ENCODE measurements around the gene LIX1L.

LIX1L gene

DNA sequence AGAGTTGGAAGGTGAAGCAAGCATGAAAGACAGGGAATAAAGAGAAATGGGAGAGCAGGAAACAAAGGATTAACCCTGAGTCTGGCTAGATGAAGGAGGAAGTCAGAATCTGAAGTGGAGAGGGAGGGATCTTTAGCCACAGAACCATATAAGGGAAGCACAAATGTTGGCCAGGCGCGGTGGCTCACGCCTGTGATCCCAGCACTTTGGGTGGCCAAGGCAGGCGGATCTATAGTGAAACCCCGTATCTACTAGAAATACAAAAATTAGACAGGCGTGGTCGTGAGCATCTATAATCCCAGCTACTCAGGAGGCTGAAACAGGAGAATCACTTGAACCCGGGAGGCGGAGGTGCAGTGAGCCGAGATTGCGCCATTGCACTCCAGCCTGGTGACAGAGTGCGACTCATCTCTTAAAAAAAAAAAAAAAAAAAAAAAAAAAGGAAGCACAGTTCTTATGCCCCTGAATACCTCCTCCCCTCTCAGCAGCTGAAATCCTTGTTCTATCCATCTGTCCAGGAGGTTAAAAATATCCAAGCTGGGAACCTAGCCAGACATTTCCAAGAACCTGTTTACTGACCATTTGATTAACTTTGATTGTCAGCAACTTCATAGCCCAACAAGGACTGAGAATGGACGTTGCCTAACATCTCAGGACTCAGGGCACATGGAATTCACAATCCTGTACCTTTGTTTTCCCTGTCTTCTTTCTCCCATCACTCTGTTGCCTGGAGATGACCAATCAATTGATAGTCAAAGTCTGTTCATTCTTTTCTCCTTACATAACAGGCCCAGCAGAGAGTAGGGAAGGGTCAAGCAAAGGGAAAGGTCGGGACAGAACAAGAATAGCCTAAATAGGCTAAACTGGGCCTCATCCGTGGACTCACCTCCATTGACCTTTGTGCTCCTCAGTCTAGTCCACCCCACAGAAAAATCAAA is 28.0 kb upstream of the LIX1L start:
- no peak for DNase-seq (ENCODE audit: low read depth in 3 of 3)

DNA sequence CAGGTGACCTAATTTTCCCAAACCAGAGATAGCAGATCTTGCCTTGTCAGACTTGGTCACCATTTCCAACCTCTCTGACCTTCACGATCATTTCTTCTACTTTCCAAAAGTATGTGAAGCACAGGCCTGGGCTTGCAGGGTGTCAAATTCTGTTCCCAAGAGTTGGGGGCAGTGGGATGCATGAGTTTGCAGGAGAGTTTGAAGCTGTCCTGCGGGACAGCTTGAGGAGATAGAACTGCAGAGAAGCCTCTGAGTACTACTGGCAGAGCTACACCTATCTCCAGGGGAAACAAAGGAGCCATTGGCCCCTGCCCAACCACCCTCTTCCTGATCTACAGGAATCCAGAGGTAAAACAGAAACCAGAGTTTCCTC is 27.3 kb upstream of the LIX1L start:
- no peak for DNase-seq (ENCODE audit: low read depth in 3 of 3)

DNA sequence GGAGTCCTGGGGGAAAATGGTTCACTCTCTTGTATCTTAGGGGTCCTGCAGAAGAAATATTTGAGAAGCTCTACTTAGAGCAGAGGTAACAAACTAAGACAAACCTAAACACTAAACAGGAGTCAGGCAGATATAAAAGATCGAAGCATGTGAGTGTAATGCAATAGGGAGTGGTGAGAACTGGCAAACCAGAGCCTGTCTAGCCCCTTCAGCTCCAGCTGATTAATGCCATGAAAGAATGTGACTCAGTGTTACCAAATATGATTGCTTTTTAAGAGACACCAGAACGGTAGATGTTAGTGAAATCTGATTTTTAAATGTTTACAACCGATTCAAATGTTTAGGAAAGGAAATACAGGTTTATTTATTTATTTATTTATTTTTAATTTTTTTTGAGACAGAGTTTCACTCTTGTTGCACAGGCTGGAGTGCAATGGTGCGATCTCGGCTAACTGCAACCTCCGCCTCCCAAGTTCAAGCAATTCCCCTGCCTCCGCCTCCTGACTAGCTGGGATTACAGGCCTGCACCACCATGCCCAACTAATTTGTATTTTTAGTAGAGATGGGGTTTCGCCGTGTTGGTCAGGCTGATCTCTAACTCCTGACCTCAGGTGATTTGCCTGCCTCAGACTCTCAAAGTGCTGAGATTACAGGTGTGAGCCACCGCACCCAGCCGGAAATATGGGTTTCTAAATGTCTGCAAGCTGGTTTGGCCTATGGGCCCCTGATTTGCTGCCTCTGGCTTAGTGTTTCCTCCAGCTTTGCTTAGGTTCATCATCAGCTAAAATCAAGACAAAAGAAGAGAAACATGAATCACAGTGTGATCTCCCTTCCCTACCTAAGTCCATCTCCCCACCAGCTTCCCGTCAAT is 26.4 kb upstream of the LIX1L start:
- no peak for DNase-seq (ENCODE audit: low read depth in 3 of 3)

DNA sequence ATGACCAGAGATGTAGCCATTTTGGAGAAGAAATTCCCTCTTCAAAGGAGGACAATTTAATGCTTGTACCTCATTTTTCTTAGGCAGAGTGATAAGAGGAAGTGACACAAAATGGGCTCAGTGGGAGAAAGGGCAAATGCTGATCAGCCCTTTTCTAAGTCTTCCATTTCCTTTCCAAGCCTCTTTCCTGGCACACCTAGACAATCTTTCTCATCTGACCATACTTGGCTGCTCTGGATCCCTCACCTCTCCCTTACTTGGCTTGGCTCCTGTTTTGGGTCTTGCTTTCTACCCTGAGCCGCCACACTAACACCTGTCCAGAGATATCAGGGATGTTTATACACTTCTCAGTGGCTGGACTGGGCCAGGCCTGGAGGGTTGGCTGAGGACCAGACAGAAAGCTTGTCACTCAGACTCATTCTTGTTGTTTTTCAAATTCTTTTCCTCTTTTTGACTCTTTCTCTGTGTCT is 25.4 kb upstream of the LIX1L start:
- DNase-seq (ENCODE audit: low read depth in 3 of 3): no peak

DNA sequence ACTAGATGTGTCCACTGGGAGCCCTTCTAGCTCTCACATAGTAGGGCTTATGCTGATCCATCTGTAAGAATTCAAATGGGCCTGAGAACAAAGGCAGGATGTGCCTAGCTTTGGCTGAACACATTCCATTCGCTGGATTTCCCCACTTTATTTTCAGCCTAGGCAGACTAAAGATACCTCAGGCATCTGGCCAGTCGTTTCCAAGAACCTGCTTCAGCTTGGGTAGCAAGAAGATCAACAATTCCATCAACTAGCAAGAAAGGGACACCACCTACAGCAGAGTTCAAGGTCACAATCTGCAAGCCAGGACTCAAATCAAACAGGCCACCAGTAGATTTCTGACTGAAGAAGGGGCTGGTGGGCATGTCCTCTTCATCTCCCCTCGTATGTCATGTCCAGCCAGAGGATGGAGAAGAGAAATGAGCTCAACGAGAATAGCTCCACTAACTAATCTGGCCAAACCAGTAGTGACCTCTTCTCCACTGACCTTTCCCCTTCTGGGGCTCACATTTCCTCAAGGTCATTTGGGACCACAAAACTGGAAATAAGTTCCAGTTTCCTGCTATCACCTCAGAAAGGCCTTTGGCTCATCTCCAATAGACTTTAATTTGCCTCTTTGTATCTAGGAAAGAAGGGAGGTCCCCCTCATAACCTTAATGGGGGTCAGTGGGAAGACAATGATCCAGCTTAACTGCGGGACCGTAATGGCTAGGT is 24.4 kb upstream of the LIX1L start:
- no peak for DNase-seq (ENCODE audit: low read depth in 3 of 3)

DNA sequence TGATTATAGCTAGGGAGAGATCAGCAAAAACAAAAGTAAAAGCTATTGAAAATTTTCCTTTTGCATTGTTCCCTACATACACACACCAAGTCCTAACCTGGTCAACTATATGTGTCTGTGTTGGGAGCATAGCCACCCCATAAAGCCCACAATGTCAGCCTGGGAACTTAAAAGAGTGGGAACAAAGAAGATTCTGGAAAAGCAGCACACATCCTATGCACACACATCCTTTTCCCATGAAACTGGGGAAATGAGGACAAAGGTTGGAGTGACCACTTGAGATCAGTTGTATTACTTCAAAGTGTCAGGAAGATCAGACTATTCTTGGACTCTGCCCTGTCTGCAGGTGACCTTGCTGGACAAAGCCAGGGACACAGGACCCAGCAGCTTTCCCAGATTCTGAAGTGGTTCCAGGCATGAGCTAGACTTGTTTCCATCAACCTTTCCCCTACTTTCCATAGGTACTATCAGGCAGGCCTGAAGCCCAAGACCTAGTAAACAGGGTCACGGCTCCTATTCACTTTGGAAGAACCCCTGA is 22.7 kb upstream of the LIX1L start:
- no peak for DNase-seq (ENCODE audit: low read depth in 3 of 3)

DNA sequence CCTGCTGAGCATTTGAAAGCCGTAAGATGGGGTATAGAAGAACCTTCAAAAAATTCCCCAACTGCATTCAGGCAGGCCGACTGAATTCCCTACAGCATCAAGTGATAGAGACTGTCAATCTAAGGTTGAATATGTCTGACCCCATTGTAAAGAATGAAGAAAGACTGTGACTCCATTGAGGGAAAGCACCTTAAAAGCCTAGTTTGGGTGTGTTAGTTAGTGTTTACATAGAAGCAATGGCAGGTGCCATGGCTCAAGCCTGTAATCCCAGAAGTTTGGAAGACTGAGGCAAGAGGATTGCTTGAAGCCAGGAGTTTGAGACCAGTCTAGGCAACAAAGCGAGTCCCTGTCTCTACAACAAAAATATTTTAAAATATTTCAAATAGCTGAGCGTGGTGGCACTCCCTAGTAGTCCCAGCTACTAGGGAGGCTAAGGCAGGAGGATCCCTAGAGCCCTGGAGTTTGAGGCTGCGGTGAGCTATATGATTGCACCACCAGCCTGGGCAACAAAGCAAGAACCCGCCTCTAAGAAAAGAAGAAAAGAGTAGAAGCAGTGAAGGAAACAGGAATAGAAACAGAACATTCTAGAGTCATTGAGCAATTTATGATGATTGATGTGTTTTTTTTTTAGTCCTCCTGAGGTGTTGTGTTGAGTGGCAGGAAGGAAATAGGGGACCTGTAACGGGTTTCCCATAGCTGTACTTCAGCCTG is 22.1 kb upstream of the LIX1L start:
- no peak for DNase-seq (ENCODE audit: low read depth in 3 of 3)

DNA sequence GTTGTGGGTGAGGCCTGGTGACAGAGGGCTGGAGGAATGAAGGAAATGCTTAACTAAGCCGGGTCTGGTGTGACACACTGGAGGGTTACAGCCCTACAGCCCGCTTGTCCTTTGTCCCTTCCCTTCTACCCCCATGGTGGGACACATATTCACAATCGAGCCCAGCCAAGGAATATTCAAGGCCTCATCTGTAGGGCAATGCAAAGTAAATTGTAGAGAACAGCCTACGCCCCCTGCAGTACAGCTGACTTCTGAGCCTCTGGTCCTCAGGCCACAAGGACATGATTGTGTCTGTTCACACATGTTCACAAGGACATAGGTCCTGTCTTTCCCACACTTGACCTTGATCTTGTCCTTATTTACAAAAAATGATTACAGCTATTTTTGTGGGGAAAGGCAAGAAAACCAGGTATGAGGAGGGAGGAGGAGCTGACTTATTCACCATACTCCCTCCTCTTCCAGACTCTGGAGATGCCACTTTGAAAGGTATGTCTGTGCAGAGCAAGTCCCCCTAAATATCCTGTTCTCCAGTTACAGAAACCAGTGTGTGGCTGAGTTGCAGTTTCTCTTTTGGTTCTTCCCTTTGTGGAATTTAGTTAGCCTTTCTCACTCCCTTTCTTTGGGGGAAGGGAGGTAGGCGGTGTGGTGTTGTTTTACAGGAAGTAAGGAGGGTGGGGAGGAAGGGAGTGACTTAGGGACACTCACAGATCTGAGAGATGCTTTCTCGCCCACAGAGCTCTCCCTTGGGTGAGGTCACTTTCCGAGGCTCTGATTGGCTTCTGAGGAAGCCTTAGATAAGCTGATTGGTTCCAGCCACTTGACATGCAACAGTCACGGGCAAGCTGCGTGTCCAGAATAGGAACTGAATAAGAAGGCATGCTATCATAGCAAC is 21.3 kb upstream of the LIX1L start:
- peak; percentile 60 to 77 (median 66) for DNase-seq (ENCODE audit: low read depth in 3 of 3)

DNA sequence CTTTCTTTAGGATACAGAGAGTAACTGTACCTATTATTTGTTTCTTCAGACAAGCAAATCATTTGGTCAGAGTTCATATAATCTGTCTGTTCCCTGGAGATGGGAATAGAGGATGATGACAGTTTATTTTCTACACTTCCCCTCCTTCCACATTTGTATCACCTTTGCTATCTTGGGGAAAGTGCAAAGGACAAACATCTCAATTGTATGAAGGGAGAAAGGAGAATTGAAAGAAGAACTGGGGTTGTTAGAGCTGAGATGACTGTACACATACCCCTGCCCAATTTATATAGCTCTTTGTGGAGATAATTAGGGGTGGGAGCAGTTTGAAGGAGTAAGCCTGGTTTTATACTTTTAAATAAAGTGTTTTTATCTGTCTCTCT is 20.6 kb upstream of the LIX1L start:
- no peak for DNase-seq (ENCODE audit: low read depth in 3 of 3)

DNA sequence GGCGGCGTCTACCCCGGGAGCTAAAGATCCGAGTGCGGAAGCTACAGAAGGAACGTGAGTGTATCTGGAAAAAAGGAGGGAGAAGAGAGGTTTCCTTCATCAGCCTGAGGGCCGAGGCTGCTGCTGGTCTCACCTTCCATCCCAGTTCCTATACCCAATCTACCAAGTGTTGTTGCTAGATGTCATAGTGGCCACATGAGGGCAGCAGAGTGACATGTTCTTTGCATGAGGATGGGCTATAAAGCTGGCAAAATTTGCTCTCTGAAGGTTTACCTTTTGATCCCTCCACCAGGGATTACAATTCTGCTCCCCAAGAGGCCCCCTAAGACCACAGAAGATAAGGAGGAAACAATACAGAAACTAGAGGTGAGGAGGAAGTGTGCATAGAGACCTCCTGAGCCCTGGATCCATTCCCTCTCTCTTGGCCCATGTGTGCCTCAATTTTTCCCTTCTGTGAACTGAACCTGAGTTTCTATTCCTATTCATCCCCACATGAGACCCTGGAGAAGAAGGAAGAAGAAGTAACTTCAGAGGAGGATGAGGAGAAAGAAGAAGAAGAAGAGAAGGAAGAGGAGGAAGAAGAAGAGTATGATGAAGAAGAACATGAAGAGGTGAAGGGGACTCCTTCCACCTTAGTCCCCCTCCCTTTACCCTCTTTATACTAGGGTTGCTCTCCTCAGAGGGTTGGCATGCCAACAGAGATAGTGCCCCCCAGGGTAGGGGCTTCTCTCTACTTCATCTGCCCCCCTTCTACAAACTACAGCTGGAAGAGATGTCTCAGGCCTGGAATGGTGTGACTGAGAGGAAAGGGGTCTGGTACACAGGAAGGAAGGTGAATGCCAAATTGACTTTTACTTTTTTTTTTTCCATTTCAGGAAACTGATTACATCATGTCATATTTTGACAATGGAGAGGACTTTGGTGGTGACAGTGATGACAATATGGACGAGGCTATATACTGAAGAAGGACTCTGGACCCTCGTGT is 20.0 kb upstream of the LIX1L start:
- peak in 2 of 3 experiments; percentile 58 to 61 for DNase-seq (ENCODE audit: low read depth in 3 of 3)

DNA sequence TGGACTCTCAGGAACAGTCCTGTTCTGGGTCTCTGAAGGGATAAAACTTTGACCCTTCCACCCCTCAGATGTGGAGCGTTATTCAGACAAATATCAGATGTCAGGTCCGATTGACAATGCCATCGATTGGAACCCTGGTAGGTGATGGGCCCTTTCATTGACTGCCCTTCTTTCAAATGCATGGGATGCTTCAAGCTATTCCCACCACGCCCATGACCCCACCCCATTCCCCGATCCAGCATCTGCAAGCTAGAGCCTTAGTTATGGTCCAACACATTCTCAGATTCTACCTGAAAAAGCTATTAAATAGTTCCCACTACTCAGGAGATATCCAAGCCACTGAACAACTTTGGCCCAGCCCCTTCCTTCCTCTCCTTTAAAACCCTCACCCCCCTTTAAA is 19.2 kb upstream of the LIX1L start:
- DNase-seq (ENCODE audit: low read depth in 3 of 3): no peak

DNA sequence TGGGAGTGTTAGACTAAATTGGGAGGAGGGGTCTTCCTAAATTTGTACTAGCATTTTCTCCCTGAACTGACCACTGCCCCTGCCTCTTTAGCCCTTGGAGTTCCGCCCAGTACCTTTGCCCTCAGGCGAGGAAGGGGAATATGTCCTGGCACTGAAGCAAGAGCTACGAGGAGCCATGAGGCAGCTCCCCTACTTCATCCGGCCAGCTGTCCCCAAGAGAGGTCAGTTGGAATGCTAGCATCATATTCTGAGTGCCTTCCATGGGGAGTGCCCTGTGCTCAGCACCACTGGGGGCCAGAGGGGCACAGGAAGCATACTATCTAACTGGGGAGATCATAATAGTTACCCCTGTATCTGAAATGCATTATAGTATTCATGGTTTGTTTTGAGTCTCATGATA is 17.4 kb upstream of the LIX1L start:
- no peak for DNase-seq (ENCODE audit: low read depth in 3 of 3)

DNA sequence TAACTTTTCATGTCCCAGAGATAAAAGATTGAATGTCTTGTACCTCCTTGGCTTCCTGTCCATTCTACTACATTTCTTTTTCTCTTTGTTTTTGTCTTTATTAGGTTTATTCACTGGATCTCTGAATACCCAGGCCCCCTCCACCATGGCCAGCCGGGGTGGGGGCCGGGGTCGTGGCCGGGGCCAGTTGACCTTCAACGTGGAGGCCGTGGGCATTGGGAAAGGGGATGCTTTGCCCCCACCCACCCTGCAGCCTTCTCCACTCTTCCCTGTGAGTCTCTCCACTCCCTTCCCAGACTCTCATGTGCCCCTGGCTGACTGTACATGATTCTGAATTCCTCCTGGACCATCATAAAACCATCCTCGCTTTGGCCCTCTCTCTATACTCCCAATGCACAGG is 16.9 kb upstream of the LIX1L start:
- no peak for DNase-seq (ENCODE audit: low read depth in 3 of 3)

DNA sequence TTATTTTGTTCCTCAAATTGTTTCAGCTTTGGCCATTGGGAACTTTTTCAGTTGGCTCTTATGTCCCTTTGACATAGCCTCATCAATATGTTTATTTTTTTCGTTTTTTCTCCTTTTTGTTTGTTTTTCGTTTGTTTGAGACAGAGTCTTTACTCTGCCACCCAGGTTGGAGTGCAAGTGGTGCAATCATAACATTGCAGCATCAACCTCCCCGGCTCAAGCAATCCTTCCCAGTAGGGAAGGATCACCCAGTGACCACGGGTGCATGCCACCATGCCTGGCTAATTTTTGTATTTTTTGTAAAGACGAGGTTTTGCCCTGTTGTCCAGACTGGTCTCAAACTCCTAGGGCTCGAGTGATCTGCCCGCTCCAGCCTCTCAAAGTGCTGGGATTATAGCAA is 14.8 kb upstream of the LIX1L start:
- no peak for DNase-seq (ENCODE audit: low read depth in 3 of 3)

DNA sequence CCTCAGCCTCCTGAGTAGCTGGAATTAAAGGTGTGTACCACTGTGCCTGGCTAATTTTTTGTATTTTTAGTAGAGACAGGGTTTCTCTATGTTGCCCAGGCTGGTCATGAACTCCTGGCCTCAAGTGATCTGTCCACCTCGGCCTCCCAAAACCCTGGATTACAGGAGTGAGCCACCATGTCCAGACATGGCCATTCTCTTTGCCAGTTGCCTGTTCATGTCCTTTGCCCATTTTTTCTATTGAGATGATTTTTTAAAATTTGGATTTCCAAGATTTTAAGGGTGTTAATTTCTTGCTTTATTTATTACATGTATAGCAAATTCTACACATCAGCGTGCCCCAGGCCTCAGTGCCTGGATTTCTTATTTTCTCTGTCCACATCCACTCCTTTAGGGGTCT is 9.5 kb upstream of the LIX1L start:
- no peak for DNase-seq (ENCODE audit: low read depth in 3 of 3)

DNA sequence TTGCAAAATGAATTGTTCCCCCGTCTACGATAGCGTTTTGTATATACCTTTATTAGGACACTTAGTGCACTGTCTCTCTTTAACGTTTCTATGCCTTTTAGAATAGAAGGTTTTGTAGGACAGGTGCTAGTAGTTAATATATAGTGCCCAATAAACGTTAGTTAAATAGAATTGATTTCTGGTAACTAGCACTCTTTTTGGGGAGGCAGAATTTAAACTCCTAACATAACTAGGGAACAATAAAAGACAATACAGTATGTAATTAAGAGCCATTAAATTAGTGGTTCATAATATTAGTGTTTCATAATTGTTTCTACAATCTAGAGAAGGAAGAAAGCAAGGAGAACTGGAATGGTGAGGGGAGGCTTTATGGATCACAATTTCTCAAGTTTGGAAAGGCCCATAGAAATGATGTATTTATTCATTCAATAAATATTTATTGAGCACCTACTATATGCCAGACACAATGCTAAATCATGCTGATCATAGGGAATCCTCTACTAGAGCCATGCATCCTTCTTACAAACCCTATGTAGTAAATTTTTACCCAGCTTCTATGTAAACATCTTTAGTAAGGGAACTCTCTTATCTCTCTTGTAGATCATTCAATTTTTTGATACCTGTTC is 7.4 kb upstream of the LIX1L start:
- DNase-seq (ENCODE audit: low read depth in 3 of 3): no peak

DNA sequence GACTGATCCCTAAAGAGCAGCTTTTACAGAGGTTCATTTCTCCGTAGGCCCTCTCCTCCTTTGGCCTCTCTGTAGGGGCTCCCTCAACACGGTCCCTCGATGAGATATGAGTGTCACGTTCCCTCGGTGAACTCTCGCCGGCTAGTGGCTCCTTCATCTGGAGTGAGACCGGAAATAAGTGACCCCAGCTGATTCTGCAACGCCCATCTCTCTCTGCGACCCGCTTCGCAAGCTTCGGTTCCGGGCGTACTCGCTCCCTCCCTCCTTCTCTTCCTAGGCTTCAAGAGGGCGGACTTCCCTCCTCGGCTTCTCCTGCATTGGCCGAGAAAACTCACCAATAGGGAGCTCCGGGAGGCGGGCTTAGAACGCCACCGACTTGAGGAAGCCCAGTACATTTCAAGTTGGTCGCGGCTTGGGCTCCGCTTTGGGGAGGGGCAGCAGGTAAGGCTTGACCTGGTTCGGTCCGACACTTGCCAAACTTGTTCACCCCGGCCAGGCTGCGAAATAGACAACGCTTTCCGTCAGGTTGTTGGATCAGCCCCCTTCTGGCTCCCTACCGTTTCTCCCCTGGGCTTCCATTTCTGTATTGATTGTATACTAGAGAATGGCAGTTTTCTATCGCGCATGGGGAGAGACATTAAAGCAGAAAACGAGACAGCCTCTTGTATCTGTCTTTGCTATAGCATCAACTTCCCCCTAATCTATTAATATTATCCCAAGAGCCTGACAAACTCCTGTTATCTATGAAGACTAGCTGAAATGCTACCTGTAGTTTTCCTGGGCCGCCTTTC is 6.7 kb upstream of the LIX1L start, which contains the start of the genes ANKRD34A and POLR3GL:
Gene ANKRD34A, minus strand, starts transcription at position 248 of the 791 bp plus-strand sequence. CDS start 2,816 bp downstream, outside the sequence.
Gene POLR3GL, plus strand, starts transcription at position 363 of the 791 bp plus-strand sequence. CDS start 10,176 bp downstream, outside the sequence.
- DNase-seq (ENCODE audit: low read depth in 3 of 3): peak; percentile 78 to 92 (median 88)
